Stimulated activated CD4-positive, alpha-beta T cell treated with anti-CD3 and anti-CD28 coated beads, Interleukin-4, amount 100 ng/mL, for 24 hours (primary cell): ENCODE data around the gene ANAPC13.

Experiments used
- DNase-seq: peaks from one replicate; pipeline ENCODE4 v3.0.0-alpha.2; 2020

Gene ANAPC13

GRCh38 chr3:134448664-134449063, 37.1 kb downstream of the ANAPC13 start:
- DNase-seq: no peak

GRCh38 chr3:134447351-134447750, 38.4 kb downstream of the ANAPC13 start:
- no peak for DNase-seq

- DNase-seq: no peak
Observed at GRCh38 chr3:134446800-134447199, 39.0 kb downstream of the ANAPC13 start.

GRCh38 chr3:134445636-134446035, 40.1 kb downstream of the ANAPC13 start:
- DNase-seq: no peak

GRCh38 chr3:134445095-134445494, 40.7 kb downstream of the ANAPC13 start:
- DNase-seq: no peak

DNA sequence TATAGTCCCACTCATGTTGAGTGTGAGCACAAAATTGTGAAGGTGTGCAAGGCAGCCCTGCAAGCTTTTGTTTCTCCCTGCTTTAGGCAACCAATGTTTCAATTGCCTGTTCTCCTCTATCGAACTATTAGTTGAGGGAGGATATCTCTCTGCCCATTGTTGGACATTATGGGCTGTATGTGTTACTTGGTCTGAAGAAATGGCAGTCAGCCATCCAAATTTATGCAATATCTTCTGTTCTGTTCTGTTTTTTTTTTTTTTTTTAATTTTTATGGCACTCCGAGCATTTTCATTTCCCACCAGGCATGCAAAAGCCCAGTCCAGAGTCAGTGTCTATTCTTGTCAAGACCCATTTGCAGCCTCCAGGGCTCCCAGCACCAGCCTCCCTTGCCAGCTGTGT, 44.0 kb downstream of the ANAPC13 start:
- DNase-seq: no peak

DNA sequence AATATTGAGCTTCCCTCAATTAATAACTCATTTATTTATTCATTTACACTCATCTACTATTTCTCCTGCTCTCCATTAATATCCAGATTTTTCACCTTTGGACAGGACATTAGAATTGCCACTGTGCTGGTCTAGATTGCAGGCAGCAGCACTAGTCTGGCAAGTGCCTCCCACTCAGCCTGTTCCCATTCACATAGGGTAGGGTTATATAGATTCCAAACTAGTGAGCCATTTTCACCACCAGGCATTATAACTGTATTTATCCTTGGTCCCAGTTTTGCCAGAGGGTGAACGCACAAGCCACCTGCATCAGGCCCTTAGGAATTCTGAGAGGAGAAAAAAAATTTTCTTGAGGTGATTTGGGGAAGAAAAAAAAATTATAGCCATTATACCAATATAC, 44.5 kb downstream of the ANAPC13 start:
- no peak for DNase-seq

DNA sequence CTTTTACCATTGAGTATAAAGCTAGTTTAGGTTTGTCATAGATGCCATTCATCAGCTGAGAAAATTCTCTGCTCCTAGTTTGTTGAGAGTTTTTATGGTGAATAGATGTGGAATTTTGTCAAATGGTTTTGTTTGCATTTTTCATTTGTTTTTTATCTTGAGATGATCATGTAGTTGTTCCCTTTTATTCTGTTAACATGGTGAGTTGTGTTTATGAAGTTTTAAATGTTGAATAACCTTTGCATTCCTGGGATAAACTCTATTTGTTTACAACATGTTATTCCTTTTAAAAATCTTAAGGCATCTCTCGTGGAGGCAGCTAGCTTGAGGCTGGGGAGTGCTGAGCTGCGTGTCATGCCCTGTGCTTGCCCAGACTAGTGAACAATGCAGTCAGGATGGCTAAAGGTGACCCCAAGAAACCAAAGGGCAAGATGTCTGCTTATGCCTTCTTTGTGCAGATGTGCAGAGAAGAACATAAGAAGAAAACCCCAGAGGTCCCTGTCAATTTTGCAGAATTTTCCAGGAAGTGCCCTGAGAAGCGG, 48.5 kb downstream of the ANAPC13 start:
- DNase-seq: no peak

- DNase-seq: no peak
Observed at GRCh38 chr3:134432236-134432635, 53.5 kb downstream of the ANAPC13 start.

DNA sequence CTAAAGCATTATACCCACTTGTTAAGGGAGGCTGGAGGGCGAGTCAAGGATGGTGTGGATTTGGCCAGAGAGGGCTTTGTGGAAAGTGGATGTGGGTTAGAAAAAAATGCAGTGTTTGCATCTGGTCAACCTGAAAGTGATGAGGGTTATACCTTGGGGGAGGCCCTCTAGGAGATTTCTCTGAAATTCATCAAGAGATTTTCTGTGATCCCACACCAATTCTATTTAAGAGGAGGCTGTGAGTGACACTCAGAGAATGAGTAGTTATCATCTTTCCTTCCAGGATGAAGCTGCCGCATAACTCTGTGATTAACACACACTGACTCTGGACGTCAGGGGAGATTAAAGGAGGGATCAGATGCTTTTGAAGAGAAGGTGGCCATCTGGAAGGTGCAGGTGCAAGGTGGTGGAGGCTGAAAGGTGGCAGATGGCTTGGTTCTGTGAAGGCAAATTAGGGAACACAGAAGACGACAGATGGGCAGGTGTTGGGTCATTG, 54.8 kb downstream of the ANAPC13 start:
- DNase-seq: no peak

DNA sequence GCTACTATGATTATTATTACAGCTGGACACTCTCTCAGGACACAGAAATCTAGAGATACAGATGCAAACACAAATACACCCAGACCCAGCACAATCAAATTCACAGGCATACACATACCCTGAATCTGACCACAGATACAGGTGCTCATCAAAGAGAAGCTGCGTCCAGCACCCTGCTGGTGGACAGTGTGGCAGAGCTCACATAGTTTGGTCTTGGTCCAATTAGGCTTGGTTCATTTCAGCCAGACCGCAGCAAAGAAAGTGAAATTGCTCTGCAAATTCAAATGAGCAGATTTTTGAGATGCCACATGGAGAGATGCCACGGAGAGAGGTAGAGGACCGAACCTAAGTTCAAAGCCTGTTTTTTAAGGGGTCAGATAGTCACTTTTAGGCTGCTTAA, 55.6 kb downstream of the ANAPC13 start:
- DNase-seq: no peak

DNA sequence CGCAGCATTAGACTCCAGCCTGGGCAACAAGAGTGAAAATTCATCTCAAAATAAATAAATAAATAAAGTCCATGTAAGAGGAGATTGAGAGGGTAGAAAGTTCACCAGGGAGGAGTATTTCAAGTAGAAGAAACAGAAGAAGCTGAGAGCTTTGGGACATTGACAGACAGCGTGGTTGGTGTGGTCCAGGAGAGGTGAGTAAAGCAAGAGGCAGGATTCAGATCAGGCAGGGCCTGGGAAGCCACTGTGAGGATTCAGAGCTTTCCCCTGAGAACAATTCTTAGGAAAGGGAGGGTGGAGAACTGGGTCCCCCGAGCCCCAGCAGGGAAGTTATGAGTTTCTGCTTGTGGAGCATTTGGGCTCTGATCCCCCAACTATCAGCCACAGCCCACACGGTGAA, 57.4 kb downstream of the ANAPC13 start:
- DNase-seq: no peak
